ENCODE results near the gene NPIPA3.
"Not testable (repeated sequence)": the region's sequence is repeated elsewhere in the genome, so short reads cannot be mapped to it uniquely, and the experiment has no call there.

NPIPA3 gene

DNA sequence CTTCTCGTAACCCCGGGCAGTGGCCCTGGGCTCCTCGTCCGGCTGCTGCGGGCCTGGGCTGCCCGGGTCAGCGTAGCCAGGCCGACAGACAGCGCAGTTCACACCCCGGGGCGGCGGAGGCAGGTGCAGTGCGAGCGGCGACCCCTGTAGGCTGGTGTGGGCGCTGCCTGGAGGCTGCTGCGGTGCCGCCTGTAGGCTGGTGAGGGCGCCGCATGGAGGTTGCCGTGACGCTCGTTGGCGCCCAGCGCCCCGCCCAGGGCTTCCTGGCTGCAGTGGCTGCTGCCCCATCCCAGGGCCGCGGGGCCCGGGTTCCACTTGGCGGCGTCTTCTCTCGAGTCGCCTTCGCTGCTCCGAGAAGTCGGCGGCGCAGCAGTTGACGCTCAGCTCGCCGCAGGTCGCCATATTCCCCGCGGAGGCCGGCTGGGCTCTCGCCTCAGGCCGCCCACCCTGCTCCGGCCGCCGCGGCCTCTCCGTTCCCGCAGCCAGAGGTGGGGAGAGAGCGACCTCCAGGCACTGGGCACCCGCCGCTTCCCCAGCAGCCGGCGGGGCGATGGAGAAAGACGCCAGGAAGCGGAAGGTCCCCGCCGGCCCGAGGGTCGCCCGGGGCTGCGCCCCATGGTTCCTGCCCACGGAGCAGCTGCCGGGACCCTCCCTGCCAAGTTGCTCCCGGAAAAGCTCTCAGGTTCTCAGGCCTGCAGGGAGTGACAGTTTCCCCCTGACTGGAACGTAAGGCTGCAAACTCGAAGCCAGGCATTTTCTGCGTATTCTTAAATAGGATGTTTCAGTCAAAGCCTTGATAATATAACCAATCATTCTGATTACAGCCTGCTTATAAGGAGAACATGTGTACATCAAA is at the start of gene NPIPA3:
NPIPA3 (plus strand) TSS at position 256 of the 856 bp plus-strand sequence. CDS start 5,533 bp downstream, outside the sequence.
- not testable (repeated sequence) for DNase-seq

GRCh38 chr16:14658063-14658462 is 45.1 kb upstream of the NPIPA3 start:
- no peak for DNase-seq

GRCh38 chr16:14667347-14668266 is 35.6 kb upstream of the NPIPA3 start:
- DNase-seq = no peak

- DNase-seq = no peak
Measured at GRCh38 chr16:14668556-14669223, 34.5 kb upstream of the NPIPA3 start.

DNA sequence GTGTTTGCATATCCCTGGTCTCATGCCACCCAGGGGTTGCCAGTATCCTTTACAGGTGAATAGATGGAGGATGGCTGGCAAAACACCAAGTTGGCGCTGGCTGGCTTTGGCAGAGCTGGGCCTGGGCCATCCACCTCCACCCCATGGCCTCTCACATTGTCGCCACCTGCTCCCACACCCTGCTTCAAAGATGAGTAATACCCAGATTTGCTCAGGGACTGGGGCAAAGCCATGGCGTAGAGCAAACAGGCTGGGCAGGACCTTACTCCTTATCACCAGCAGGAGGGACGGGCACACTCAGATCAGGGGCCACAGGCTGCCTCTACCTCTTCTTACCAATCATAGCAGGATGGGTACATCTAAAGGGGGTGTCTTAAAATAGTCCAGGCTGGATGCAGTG is 33.4 kb upstream of the NPIPA3 start:
- DNase-seq = no peak

GRCh38 chr16:14672403-14672971 is 30.7 kb upstream of the NPIPA3 start:
- DNase-seq = no peak

- no peak for DNase-seq
Measured at GRCh38 chr16:14676633-14677032, 26.6 kb upstream of the NPIPA3 start.

DNA sequence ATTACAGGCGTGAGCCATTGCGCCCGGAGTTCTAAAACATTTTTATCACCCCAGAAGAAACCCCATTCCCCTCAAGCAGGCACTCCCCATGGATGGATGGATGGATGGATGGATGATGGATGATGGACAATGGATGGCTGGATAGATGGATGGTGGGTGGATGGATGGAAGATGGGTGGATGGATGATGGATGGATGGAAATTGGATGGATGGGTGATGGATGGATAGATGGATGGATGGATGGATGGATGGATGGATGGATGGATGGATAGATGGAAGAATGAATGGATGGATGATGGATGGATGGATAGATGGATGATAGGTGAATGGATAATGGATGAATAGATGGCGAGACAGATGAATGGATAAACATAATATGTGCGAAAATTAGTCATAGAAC is 25.6 kb upstream of the NPIPA3 start:
- no peak for DNase-seq

GRCh38 chr16:14678748-14679497 is 24.3 kb upstream of the NPIPA3 start:
- DNase-seq = no peak

- DNase-seq = not testable (repeated sequence)
Measured at GRCh38 chr16:14680396-14680795, 22.8 kb upstream of the NPIPA3 start.

DNA sequence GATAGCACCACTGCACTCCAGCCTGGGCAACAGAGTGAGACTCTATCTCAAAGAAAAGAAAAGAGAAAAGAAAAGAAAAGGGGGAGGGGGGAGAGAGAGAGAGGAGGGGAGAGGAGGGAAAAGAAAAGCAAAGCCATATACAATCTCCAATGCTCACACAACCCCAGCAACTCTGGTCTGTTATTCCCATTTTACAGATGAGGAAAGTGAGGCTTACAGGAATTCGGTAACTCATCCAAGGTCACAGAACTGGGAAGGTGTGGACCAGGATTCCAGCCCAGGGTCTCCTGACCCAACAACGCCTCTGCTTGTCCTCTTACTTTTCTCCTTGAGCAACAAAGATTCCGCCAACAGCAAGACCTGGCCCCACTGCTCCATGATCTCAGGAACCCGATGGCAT is 22.1 kb upstream of the NPIPA3 start:
- DNase-seq = no peak

DNA sequence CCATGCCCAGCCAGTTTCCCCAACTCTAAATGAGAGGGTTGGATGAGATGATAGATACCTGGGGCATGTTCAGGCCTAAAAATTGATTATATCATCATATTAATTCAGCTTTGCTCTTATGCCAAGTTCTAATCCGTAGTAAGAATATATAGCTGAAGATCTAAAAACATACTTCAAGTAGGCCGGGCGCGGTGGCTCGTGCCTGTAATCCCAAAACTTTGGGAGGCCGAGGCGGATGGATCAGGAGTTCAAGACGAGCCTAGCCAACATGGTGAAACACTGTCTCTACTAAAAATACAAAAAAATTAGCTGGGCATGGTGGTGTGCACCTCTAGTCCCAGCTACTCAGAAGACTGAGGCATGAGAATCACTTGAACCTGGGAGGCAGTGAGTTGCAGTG is 21.1 kb upstream of the NPIPA3 start:
- no peak for DNase-seq

DNA sequence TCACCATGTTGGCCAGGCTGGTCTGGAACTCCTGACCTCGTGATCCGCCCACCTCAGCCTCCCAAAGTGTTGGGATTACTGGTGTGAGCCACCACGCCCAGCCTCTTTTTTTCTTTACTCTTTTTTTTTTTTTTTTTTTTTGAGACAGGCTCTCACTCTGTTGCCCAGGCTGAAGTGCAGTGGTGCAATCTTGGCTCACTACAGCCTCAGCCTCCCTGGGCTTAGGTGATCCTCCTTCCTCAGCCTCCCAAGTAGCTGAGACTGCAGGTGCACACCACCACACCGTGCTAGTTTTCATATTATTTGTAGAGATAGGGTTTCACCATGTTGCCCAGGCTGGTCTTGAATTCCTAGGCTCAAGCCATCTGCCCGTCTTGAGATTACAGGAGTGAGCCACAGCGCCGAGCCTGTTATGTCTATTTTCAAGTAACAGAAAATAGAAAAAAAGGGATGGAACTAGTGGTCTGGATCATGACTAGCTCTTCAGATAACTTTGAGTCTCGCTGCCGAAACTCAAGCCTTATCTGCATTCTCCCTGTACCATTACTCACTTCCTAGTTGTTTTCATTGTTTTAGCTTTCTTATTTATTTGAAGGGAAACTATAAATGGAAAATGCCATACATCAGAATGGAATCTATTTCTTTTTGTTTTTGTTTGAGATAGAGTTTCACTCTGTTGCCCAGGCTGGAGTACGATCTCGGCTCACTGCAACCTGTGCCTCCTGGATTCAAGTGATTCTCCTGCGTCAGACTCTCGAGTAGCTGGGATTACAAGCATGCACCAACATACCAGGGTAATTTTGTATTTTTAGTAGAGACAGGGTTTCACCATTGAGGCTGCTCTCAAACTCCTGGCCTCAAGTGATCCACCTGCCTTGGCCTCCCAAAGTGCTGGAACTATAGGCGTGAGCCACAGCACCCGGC is 17.1 kb upstream of the NPIPA3 start:
- DNase-seq = not testable (repeated sequence)

DNA sequence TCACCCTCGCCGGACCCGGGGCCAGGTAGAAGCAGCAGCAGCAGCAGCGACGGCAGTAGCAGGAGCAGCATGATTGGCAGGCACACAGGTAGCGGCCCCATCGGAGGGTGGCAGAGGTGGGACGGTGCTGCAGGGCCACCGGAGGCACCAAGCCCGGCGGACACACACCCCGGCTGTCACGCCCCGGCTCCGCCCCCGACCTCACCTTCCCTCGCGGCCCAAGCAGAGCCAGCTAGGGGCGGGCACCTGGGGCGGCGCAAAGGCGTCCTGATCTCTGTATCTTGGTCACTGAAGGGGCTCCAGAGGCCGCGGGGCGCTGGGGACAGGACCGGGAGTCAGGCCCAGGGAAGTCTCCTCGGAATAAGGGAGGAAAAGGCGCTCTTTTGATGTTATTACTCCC is 9.1 kb upstream of the NPIPA3 start, which contains the start of gene PLA2G10:
PLA2G10 (minus strand) TSS at position 180 of the 400 bp plus-strand sequence; CDS start at position 101, 79 bp downstream.
- DNase-seq = not testable (repeated sequence)

- DNase-seq = not testable (repeated sequence)
Measured at GRCh38 chr16:14701859-14702258, 1.4 kb upstream of the NPIPA3 start.

DNA sequence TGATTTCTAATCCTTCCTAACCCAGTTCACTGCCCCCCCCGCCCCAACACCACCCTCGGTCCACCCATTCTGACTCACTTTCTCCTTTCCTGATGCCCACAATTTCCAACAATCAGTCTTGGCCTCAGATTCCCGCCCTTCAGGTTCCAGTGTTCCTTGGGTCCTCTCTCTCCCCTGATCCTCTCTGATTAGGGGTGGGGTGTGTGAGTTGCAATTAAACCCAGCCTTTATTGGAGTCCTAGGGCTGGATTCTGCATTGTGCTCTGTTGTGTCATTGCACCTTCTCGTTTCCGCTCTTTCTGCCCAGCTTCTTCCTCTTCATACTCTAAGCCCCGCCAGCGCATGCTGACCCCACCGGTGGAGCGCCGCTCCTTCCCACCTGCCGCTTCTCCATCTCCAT is 539 bp upstream of the NPIPA3 start:
- not testable (repeated sequence) for DNase-seq

DNA sequence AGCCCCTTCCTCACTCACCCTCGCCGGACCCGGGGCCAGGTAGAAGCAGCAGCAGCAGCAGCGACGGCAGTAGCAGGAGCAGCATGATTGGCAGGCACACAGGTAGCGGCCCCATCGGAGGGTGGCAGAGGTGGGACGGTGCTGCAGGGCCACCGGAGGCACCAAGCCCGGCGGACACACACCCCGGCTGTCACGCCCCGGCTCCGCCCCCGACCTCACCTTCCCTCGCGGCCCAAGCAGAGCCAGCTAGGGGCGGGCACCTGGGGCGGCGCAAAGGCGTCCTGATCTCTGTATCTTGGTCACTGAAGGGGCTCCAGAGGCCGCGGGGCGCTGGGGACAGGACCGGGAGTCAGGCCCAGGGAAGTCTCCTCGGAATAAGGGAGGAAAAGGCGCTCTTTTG is 30.0 kb downstream of the NPIPA3 start:
- not testable (repeated sequence) for DNase-seq

GRCh38 chr16:14740832-14741385 is 37.7 kb downstream of the NPIPA3 start:
- not testable (repeated sequence) for DNase-seq

GRCh38 chr16:14741794-14742193 is 38.6 kb downstream of the NPIPA3 start:
- not testable (repeated sequence) for DNase-seq
